ENCODE data around the gene NKX1-1.

The NKX1-1 gene

GRCh38 chr4:1385373-1386340 is 20.6 kb downstream of the NKX1-1 start:
- TF ChIP-seq, protein P1, sequence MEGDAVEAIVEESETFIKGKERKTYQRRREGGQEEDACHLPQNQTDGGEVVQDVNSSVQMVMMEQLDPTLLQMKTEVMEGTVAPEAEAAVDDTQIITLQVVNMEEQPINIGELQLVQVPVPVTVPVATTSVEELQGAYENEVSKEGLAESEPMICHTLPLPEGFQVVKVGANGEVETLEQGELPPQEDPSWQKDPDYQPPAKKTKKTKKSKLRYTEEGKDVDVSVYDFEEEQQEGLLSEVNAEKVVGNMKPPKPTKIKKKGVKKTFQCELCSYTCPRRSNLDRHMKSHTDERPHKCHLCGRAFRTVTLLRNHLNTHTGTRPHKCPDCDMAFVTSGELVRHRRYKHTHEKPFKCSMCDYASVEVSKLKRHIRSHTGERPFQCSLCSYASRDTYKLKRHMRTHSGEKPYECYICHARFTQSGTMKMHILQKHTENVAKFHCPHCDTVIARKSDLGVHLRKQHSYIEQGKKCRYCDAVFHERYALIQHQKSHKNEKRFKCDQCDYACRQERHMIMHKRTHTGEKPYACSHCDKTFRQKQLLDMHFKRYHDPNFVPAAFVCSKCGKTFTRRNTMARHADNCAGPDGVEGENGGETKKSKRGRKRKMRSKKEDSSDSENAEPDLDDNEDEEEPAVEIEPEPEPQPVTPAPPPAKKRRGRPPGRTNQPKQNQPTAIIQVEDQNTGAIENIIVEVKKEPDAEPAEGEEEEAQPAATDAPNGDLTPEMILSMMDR (conservative IDR thresholded peaks at IDR 0.05; ENCODE audit: low read length), result no peak
- no peak for DNase-seq (ENCODE audit: low read depth)
- no peak overlapping the region for H3K4me3 ChIP-seq (ENCODE audit: low read length)

- DNase-seq (ENCODE audit: low read depth), result no peak
- TF ChIP-seq, protein P1 (conservative IDR thresholded peaks at IDR 0.05; ENCODE audit: low read length), result no peak
- no peak overlapping the region for H3K4me3 ChIP-seq (ENCODE audit: low read length)
These were observed 21.4 kb downstream of the NKX1-1 start for GRCh38 chr4:1384675-1385372.

DNA sequence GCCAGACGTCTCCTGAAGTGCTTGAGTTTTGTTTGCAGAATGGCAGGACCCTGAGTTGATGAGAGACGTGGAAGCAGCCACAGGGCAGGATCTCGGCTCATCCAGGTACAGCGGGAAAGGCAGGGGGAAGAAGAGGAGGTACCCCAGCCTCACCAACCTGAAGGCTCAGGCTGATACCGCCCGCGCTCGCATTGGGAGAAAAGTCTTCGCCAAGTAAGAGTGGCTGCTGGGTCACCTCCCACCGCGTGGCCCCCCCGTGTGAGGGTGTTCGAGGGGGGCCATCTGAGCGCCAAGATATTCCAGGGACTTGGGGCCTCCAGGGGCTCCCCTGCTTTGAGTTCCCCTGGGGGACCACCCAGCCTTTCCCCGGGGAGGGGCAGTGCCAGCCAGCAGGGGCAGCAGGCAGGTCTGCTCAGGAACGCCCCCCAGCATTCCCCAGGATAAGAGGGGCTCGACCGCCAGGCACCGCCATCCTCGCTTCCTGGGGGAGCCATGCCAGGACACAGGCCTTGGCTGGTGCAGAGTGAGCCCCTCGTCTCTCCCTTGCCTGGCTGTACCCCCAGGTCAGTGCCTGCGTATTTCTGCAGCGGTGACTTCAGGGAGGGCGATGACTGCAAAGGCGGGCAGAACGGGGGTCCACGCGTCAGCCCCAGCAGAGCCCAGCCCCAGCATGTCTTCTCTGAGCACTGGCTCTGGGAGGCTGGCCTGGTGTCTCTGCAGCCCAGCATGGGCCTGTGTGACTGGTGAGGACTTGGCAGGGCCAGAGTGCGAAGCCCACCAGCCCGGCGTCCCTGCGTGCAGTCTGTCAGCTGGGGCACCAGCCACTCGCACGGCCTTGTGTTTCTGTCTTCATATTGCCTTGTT is 22.3 kb downstream of the NKX1-1 start:
- TF ChIP-seq, protein P1 (conservative IDR thresholded peaks at IDR 0.05; ENCODE audit: low read length), result no peak
- no peak overlapping the region for H3K4me3 ChIP-seq (ENCODE audit: low read length)
- no peak for DNase-seq (ENCODE audit: low read depth)

DNA sequence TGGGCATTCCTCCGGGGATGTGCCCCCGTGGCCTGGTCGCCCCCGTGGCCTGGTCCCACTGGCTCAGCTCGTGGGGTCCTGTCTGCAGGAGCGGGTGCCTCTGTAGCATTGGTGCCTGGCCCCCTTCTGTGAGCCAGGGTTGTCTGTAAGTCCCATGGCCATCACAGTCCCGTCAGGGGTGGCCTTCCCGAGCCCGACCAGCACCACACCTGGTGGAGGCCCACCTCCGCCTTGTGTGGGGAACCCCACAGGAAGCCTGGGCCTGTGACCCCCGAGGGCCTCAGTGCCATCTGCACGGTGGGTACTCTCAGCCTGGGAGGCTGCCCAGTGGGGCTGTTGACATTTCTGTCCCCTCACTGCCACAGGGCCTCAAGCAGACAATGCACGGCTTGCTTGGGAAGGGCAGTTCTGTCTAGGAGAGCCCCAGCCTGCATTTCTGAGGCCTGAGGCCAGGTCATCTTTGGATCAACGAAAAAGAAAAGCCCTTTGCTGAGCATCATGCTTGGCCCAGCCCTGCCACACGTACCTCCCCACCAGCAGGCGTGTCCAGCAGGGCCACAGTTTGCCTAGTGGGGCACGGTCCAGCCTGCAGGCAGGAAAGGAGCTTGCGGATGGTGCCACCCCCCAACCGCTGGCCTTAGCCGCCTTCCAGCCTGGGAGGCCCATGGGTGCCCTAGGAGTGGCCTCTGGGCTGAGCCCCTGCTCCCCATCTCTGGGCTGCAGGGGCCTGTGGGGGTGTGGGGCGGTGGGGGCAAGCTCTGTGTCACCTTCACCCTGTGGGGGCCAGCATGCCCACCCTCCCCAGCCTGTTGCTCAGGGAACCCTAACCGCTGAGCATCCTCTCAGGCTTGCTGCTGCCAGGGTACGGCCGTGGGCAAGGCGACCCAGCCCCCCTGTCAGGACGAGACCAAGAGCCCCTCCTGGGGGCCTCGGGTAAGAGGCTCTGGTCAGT is 23.2 kb downstream of the NKX1-1 start:
- no peak overlapping the region for H3K4me3 ChIP-seq (ENCODE audit: low read length)
- TF ChIP-seq, protein P1 (conservative IDR thresholded peaks at IDR 0.05; ENCODE audit: low read length), result no peak
- no peak for DNase-seq (ENCODE audit: low read depth)

DNA sequence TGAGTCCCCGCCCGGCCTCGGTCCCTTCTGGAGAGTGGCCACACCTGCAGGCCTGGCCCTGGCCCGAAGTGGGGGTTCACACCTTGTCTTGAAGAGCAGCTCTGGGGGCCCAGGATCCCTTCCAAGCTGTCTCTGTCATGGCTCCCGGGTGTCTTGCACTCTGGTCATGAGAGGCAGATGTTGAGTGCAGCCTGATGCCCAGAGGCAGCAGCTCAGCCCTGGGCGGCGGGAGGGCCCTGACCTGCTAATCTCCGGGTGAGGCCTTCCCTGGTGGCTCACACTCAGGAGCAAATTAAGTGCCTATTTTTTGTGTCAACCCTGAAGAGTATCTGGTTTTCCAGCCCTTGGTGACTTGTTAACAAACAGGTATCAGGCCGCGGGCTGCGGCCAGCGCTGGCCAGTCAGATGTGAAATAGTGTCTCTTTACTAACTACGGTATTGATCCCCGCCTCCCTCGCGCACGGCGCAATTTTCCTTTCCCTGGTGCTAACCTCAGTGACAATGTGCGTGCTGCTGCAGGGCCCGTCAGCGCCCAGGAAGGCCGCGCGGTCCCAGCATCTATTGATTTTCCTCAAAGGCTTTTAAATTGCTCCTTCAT is 24.2 kb downstream of the NKX1-1 start:
- TF ChIP-seq, protein P1 (conservative IDR thresholded peaks at IDR 0.05; ENCODE audit: low read length), result no peak
- DNase-seq (ENCODE audit: low read depth), result no peak
- H3K4me3 ChIP-seq (ENCODE audit: low read length), result no peak overlapping the region

Data from AG10803 (cell line).